ENCODE measurements around the gene TEDC1.

Gene TEDC1

GRCh38 chr14:105475269-105476096 is 15.6 kb upstream of the TEDC1 start:
- no peak for TF ChIP-seq FOXP2 (optimal IDR thresholded peaks at IDR 0.05; ENCODE audit: borderline replicate concordance, extremely low read depth, extremely low read length, insufficient read depth)
- TF ChIP-seq, protein P1, sequence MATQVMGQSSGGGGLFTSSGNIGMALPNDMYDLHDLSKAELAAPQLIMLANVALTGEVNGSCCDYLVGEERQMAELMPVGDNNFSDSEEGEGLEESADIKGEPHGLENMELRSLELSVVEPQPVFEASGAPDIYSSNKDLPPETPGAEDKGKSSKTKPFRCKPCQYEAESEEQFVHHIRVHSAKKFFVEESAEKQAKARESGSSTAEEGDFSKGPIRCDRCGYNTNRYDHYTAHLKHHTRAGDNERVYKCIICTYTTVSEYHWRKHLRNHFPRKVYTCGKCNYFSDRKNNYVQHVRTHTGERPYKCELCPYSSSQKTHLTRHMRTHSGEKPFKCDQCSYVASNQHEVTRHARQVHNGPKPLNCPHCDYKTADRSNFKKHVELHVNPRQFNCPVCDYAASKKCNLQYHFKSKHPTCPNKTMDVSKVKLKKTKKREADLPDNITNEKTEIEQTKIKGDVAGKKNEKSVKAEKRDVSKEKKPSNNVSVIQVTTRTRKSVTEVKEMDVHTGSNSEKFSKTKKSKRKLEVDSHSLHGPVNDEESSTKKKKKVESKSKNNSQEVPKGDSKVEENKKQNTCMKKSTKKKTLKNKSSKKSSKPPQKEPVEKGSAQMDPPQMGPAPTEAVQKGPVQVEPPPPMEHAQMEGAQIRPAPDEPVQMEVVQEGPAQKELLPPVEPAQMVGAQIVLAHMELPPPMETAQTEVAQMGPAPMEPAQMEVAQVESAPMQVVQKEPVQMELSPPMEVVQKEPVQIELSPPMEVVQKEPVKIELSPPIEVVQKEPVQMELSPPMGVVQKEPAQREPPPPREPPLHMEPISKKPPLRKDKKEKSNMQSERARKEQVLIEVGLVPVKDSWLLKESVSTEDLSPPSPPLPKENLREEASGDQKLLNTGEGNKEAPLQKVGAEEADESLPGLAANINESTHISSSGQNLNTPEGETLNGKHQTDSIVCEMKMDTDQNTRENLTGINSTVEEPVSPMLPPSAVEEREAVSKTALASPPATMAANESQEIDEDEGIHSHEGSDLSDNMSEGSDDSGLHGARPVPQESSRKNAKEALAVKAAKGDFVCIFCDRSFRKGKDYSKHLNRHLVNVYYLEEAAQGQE (IDR thresholded peaks at IDR 0.05; ENCODE audit: insufficient read depth in 1 of 2, low read depth in 2 of 2, low read length in 2 of 2), result no peak
- TF ChIP-seq POLR2AphosphoS5 (IDR thresholded peaks at IDR 0.05; ENCODE audit: low read depth, low read length), result no peak
- no peak for TF ChIP-seq SIN3A (IDR thresholded peaks at IDR 0.05; ENCODE audit: borderline replicate concordance, insufficient read depth, low read length)
- TF ChIP-seq TAF1 (IDR thresholded peaks at IDR 0.05; ENCODE audit: borderline replicate concordance, insufficient read depth, low read length), result no peak

DNA sequence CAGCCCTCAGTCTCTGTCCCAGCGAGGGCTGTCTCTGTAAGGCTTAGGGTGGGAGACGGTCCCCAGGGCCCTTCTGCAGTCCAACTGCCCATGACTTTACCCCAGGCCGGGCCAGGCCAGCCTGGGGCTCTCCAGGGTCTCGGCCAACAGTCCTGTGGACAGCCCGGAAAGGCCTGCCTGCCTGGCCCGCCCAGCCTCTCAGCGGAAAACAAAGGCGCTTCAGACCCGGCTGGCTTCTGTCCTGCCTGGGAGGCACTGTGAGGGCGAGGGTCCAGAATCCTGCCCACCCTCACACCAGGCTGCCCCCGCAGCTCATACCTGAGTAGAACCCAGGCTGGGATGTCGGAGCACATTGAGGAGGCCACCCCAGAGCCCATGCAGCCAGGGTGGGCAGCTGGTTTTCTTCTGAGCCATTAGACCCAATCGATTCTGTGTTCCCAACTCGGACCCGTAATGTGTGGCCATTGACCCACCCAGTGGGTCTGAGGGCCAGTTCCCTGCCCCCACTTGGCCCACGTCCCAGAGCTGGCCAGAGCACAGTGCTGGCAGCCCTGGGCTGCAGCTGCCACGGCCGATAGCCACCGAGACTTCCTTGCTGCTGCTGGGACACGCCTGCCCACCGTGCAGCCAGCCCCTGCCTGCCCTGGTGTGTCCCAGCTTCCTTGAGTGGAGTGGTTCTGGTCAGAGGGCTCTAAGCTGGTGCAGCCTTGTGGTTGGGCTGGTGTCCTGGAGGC is 14.8 kb upstream of the TEDC1 start:
- TF ChIP-seq POLR2AphosphoS5 (IDR thresholded peaks at IDR 0.05; ENCODE audit: low read depth, low read length), result no peak
- TF ChIP-seq SIN3A (IDR thresholded peaks at IDR 0.05; ENCODE audit: borderline replicate concordance, insufficient read depth, low read length), result no peak
- TF ChIP-seq FOXP2 (optimal IDR thresholded peaks at IDR 0.05; ENCODE audit: borderline replicate concordance, extremely low read depth, extremely low read length, insufficient read depth), result no peak

DNA sequence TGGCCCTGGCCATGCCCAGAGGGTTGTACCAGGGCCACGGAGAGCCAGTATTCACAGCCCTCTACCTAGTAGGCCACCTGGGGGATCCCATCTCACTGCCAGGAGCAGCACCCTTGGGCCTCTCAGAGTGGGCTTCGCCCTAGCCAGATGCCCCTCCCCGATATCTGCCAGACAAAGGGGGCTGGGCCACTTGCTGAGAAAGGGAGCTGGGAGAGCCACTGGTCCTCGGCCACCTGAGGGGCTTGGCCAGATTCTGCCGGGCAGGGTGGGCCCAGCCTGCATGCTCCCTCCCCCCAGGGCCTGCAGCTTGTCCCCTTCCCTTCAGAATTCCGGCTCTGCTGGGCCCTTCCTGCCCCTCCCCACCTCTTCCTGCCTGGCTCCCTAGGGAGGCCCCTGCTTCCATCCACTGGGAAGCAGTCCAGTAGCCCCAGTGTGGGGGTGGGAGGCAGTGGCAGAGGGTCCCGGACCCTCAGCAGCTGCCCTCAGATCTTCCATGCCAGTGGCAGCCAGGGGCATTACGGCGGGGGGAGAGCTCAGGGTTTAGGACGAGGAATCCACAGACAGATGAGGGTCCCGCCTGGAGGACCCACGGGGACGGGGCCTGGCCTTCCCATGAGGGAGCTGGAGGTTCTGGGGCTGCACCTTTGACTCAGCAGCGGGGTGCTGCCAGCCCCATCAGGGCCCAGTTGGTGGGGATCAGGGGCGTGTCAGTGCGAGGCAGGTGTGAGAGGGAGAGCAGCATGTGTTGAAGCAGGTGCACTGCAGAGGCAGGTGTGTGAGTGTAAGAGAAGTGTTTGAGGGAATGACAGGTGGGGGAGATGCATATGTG is 14.0 kb upstream of the TEDC1 start:
- TF ChIP-seq FOXP2 (optimal IDR thresholded peaks at IDR 0.05; ENCODE audit: borderline replicate concordance, extremely low read depth, extremely low read length, insufficient read depth) (no peak), TAF1 (IDR thresholded peaks at IDR 0.05; ENCODE audit: borderline replicate concordance, insufficient read depth, low read length) (no peak), SIN3A (IDR thresholded peaks at IDR 0.05; ENCODE audit: borderline replicate concordance, insufficient read depth, low read length) (no peak), POLR2AphosphoS5 (IDR thresholded peaks at IDR 0.05; ENCODE audit: low read depth, low read length) (no peak)
- TF ChIP-seq, protein P1 (IDR thresholded peaks at IDR 0.05; ENCODE audit: insufficient read depth in 1 of 2, low read depth in 2 of 2, low read length in 2 of 2), result no peak

- TF ChIP-seq POLR2AphosphoS5 (IDR thresholded peaks at IDR 0.05; ENCODE audit: low read depth, low read length) (no peak), TAF1 (IDR thresholded peaks at IDR 0.05; ENCODE audit: borderline replicate concordance, insufficient read depth, low read length) (no peak), SIN3A (IDR thresholded peaks at IDR 0.05; ENCODE audit: borderline replicate concordance, insufficient read depth, low read length) (no peak), FOXP2 (optimal IDR thresholded peaks at IDR 0.05; ENCODE audit: borderline replicate concordance, extremely low read depth, extremely low read length, insufficient read depth) (no peak)
- TF ChIP-seq, protein P1 (IDR thresholded peaks at IDR 0.05; ENCODE audit: insufficient read depth in 1 of 2, low read depth in 2 of 2, low read length in 2 of 2), result no peak
Observed at GRCh38 chr14:105477660-105478397, 13.2 kb upstream of the TEDC1 start.
